DOHH2 (cell line): ENCODE data around the gene AUTS2.

Experiments used
- EZH2phosphoT487 ChIP-seq: fragments of 200-600 bp; sonication (generic); IDR thresholded peaks from 2 replicates; pipeline ENCODE4 v1.6.1; 2017; ENCODE audit warnings: borderline replicate concordance, mild to moderate bottlenecking, antibody characterized with exemption, low read length, moderate library complexity, mixed read lengths
- TF ChIP-seq, protein P1 (sequence below): fragments of 200-600 bp; sonication (generic); IDR thresholded peaks from one replicate; pipeline ENCODE4 v1.5.1; 2014; ENCODE audit warnings: antibody characterized with exemption, mild to moderate bottlenecking, low read depth, low read length; ENCODE audit not compliant: poor library complexity, severe bottlenecking

DNA sequence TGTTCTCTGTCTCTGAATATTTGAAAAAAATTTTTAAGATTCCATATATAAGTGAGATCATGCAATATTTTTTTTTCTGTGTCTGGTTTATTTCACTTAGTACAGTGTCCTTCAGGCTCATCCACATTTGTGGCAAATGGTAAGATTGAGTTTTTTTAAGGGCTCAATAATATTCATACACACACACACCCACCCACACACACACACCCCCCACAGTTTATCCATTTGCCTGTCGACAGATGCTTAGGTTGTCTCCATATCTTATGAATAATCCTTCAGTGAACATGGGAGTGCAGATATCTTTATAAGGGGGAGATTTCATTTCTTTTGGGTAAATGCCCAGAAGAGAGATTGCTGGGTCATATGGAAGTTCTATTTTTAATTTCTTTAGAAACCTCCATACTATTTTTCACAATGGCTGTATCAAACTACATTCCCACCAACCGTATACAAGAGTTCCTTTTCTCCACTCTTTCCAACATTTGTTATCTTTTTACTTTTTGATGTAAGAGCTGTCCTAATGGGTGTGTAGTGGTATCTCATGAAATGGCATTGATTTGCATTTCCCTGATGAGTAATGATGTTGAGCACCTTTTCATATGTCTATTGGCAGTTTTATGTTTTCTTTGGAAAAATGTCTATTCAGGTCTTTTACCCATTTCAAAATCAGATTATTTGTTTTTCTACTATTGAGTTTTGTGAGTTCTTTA is 35.0 kb downstream of the AUTS2 start:
- TF ChIP-seq, protein P1, sequence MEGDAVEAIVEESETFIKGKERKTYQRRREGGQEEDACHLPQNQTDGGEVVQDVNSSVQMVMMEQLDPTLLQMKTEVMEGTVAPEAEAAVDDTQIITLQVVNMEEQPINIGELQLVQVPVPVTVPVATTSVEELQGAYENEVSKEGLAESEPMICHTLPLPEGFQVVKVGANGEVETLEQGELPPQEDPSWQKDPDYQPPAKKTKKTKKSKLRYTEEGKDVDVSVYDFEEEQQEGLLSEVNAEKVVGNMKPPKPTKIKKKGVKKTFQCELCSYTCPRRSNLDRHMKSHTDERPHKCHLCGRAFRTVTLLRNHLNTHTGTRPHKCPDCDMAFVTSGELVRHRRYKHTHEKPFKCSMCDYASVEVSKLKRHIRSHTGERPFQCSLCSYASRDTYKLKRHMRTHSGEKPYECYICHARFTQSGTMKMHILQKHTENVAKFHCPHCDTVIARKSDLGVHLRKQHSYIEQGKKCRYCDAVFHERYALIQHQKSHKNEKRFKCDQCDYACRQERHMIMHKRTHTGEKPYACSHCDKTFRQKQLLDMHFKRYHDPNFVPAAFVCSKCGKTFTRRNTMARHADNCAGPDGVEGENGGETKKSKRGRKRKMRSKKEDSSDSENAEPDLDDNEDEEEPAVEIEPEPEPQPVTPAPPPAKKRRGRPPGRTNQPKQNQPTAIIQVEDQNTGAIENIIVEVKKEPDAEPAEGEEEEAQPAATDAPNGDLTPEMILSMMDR, result no peak
- TF ChIP-seq EZH2phosphoT487, result no peak
